H9 (cell line): ENCODE data around the gene AP1B1. TPM values are rescaled to one million over a fixed set of nuclear protein-coding genes. Genes with fewer than 3 reads are reported as not detected.

Experiments
- DNase-seq: peaks from one replicate; pipeline ENCODE4 v3.0.0-alpha.2; 2017
- H2AFZ ChIP-seq: one replicate; pipeline ENCODE4 v1.6.1; 2013; ENCODE audit warnings: mild to moderate bottlenecking, low read length, control low read depth, moderate library complexity
- H2AK5ac ChIP-seq: 2 replicates; pipeline ENCODE4 v1.6.1; 2013; ENCODE audit warnings: low read length, control low read depth, mixed read lengths; ENCODE audit not compliant: insufficient read length
- H2BK120ac ChIP-seq: one replicate; pipeline ENCODE4 v1.6.1; 2013; ENCODE audit warnings: low read depth, mild to moderate bottlenecking, low read length, control low read depth, inconsistent platforms; ENCODE audit not compliant: poor library complexity, severe bottlenecking
- H2BK12ac ChIP-seq: 2 replicates; pipeline ENCODE4 v1.6.1; 2013; ENCODE audit warnings: low read length, control low read depth, mixed read lengths, low read depth; ENCODE audit not compliant: insufficient read length
- H2BK15ac ChIP-seq: 2 replicates; pipeline ENCODE4 v1.6.1; 2013; ENCODE audit warnings: low read depth, low read length, control low read depth
- H2BK20ac ChIP-seq: one replicate; pipeline ENCODE4 v1.6.1; 2013; ENCODE audit warnings: low read depth, mild to moderate bottlenecking, low read length, control low read depth, inconsistent platforms; ENCODE audit not compliant: poor library complexity, severe bottlenecking
- H2BK5ac ChIP-seq: 2 replicates; pipeline ENCODE4 v1.6.1; 2013; ENCODE audit warnings: low read length, control low read depth, mixed read lengths; ENCODE audit not compliant: insufficient read length
- H3K14ac ChIP-seq: 2 replicates; pipeline ENCODE4 v1.6.1; 2013; ENCODE audit warnings: low read length, control low read depth; ENCODE audit not compliant: insufficient read depth
- H3K18ac ChIP-seq: 2 replicates; pipeline ENCODE4 v1.6.1; 2013; ENCODE audit warnings: low read depth, mild to moderate bottlenecking, mixed read lengths, low read length, control low read depth; ENCODE audit not compliant: insufficient read length
- H3K23ac ChIP-seq: 2 replicates; pipeline ENCODE4 v1.6.1; 2013; ENCODE audit warnings: low read length, control low read depth, mixed read lengths, low read depth; ENCODE audit not compliant: insufficient read length
- H3K23me2 ChIP-seq: 2 replicates; pipeline ENCODE4 v1.6.1; 2013; ENCODE audit warnings: low read depth, mild to moderate bottlenecking, mixed read lengths, low read length, control low read depth; ENCODE audit not compliant: insufficient read length, poor library complexity, severe bottlenecking
- H3K27ac ChIP-seq: 2 replicates; pipeline ENCODE4 v1.5.1; 2013; ENCODE audit warnings: low read length, control low read depth, mixed read lengths, low read depth; ENCODE audit not compliant: insufficient read length
- H3K27me3 ChIP-seq: 2 replicates; pipeline ENCODE4 v1.6.1; 2013; ENCODE audit warnings: low read length, control low read depth, inconsistent platforms; ENCODE audit not compliant: insufficient read depth
- H3K4ac ChIP-seq: 2 replicates; pipeline ENCODE4 v1.6.1; 2013; ENCODE audit warnings: low read depth, mild to moderate bottlenecking, control low read depth, inconsistent platforms, low read length, moderate library complexity
- H3K4me1 ChIP-seq: 2 replicates; pipeline ENCODE4 v1.6.1; 2013; ENCODE audit warnings: low read length, control low read depth, inconsistent platforms; ENCODE audit not compliant: insufficient read depth
- H3K4me2 ChIP-seq: 2 replicates; pipeline ENCODE4 v1.6.1; 2013; ENCODE audit warnings: low read length, control low read depth, mixed read lengths; ENCODE audit not compliant: insufficient read length, insufficient read depth
- H3K56ac ChIP-seq: 2 replicates; pipeline ENCODE4 v1.6.1; 2013; ENCODE audit warnings: low read depth, mild to moderate bottlenecking, mixed read lengths, low read length, control low read depth; ENCODE audit not compliant: insufficient read length
- H3K79me1 ChIP-seq: 2 replicates; pipeline ENCODE4 v1.6.1; 2013; ENCODE audit warnings: low read depth, mild to moderate bottlenecking, moderate library complexity, low read length, control low read depth, inconsistent platforms; ENCODE audit not compliant: insufficient read depth, poor library complexity, severe bottlenecking
- H3K79me2 ChIP-seq: 2 replicates; pipeline ENCODE4 v1.6.1; 2013; ENCODE audit warnings: low read length, control low read depth, inconsistent platforms; ENCODE audit not compliant: insufficient read depth
- H3K9ac ChIP-seq: 2 replicates; pipeline ENCODE4 v1.6.1; 2013; ENCODE audit warnings: low read length, control low read depth, mixed read lengths; ENCODE audit not compliant: insufficient read length; ENCODE audit errors: extremely low read depth
- H3K9me3 ChIP-seq: one replicate; pipeline ENCODE4 v1.6.1; 2013; ENCODE audit warnings: low read depth, low read length, inconsistent platforms; ENCODE audit not compliant: control insufficient read depth
- H3T11ph ChIP-seq: one replicate; pipeline ENCODE4 v1.6.1; 2013; ENCODE audit warnings: mild to moderate bottlenecking, low read length, control low read depth, inconsistent platforms
- H4K20me1 ChIP-seq: one replicate; pipeline ENCODE4 v1.6.1; 2013; ENCODE audit not compliant: control insufficient read depth, insufficient read length, insufficient read depth
- H4K5ac ChIP-seq: 2 replicates; pipeline ENCODE4 v1.6.1; 2013; ENCODE audit warnings: low read depth, mild to moderate bottlenecking, mixed read lengths, low read length, control low read depth; ENCODE audit not compliant: insufficient read length
- H4K8ac ChIP-seq: replicated peaks from 2 replicates; pipeline ENCODE4 v1.6.1; 2013; ENCODE audit warnings: low read length, control low read depth, mixed read lengths, low read depth; ENCODE audit not compliant: insufficient read length
- H4K91ac ChIP-seq: 2 replicates; pipeline ENCODE4 v1.6.1; 2013; ENCODE audit warnings: low read depth, mild to moderate bottlenecking, moderate library complexity, mixed read lengths, low read length, control low read depth; ENCODE audit not compliant: insufficient read length
- H3K27ac Mint-ChIP-seq, 3 experiments: 2 replicates in 2 of 3; 3 replicates in 1 of 3; pipeline ENCODE4 v1.8.0; 2020 to 2021; ENCODE audit warnings: mixed read lengths in 3 of 3, mild to moderate bottlenecking in 1 of 3, moderate library complexity in 1 of 3
- H3K27me3 Mint-ChIP-seq: 2 replicates; pipeline ENCODE4 v1.8.0; 2021; ENCODE audit warnings: low read depth, mild to moderate bottlenecking, moderate library complexity, mixed read lengths
- H3K36me3 Mint-ChIP-seq, 3 experiments: 2 replicates in 2 of 3; 3 replicates in 1 of 3; pipeline ENCODE4 v1.8.0; 2020 to 2021; ENCODE audit warnings: low read depth in 3 of 3, mixed read lengths in 3 of 3; ENCODE audit not compliant: insufficient read depth in 1 of 3
- H3K4me1 Mint-ChIP-seq, 2 experiments: 2 replicates each; pipeline ENCODE4 v1.8.0; 2020; ENCODE audit warnings: mixed read lengths in 2 of 2
- H3K4me3 Mint-ChIP-seq, 2 experiments: 2 replicates in 1 of 2; 3 replicates in 1 of 2; pipeline ENCODE4 v1.8.0; 2020 to 2021; ENCODE audit warnings: mild to moderate bottlenecking in 2 of 2, mixed read lengths in 2 of 2, moderate library complexity in 1 of 2
- H3K9me3 Mint-ChIP-seq, 2 experiments: 2 replicates in 1 of 2; 3 replicates in 1 of 2; pipeline ENCODE4 v1.8.0; 2020; ENCODE audit warnings: mild to moderate bottlenecking in 2 of 2, mixed read lengths in 2 of 2, moderate library complexity in 1 of 2
- WGBS: extraction: QIAGEN DNeasy Blood & Tissue Kit; methylation state at CpG from one replicate; pipeline ENCODE4 v1.1.7; 2013; ENCODE audit warnings: missing lambda C conversion rate, low lambda C conversion rate, mixed read lengths; ENCODE audit not compliant: insufficient read length; ENCODE audit errors: extremely low coverage; 5-methylcytosine and 5-hydroxymethylcytosine counted together
- total RNA-seq: library from RNA; stranded (reverse); gene quantifications from 2 replicates; pipeline ENCODE4 v1.2.1, GENCODE V29; 2021
- TF ChIP-seq, protein P1 (sequence below): fragments of 200-600 bp; sonication (generic); conservative IDR thresholded peaks from 3 replicates; pipeline ENCODE4 v1.8.0; 2021; ENCODE audit warnings: antibody characterized with exemption, mild to moderate bottlenecking

Gene AP1B1
- total RNA-seq, 1 experiment from 2014 or later, result 64.0 TPM

DNA sequence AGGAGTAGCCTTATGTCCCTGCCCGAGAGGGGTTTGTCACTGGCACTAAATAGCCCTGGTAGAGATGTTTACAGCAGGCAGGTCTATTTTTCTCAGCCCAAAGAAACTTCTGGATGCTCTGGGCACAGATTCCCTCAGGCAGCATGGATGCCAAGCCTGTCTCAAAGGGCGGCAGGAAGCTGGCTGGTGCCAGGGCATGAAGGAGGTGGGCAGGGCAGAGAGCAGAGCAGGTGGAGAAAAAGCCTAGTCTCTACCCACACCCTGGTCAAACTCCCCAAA lies 86.0 kb downstream of the AP1B1 start:
- Histone ChIP-seq H3K27ac (no peak overlapping the region), H2BK20ac (no peak overlapping the region), H3K4me2 (no peak overlapping the region), H3K9ac (no peak overlapping the region), H4K20me1 (no peaks in the 10 kb centered on the region), H4K91ac (no peak overlapping the region), H3K27me3 (no peaks in the 10 kb centered on the region), H2AFZ (no peak overlapping the region), H2BK5ac (no peak overlapping the region), H4K5ac (no peak overlapping the region), H4K8ac (no peak overlapping the region), H3K23ac (no peak overlapping the region), H3T11ph (no peak overlapping the region), H2BK120ac (no peak overlapping the region), H3K14ac (no peak overlapping the region), H3K9me3 (no peaks in the 10 kb centered on the region), H3K79me1 (no peaks in the 10 kb centered on the region), H3K18ac (no peak overlapping the region), H2BK15ac (no peak overlapping the region), H2BK12ac (no peak overlapping the region), H3K4me1 (no peaks in the 10 kb centered on the region), H3K4ac (no peak overlapping the region), H3K56ac (no peak overlapping the region), H3K79me2 (no peaks in the 10 kb centered on the region), H2AK5ac (no peak overlapping the region), H3K23me2 (peaks cover 8% of the 10 kb centered on the region)
- H3K27ac Mint-ChIP-seq, result no peak overlapping the region
- no peak for DNase-seq
- WGBS, result no CpG with 5 or more reads among the region's 2 CpGs
- TF ChIP-seq, protein P1, sequence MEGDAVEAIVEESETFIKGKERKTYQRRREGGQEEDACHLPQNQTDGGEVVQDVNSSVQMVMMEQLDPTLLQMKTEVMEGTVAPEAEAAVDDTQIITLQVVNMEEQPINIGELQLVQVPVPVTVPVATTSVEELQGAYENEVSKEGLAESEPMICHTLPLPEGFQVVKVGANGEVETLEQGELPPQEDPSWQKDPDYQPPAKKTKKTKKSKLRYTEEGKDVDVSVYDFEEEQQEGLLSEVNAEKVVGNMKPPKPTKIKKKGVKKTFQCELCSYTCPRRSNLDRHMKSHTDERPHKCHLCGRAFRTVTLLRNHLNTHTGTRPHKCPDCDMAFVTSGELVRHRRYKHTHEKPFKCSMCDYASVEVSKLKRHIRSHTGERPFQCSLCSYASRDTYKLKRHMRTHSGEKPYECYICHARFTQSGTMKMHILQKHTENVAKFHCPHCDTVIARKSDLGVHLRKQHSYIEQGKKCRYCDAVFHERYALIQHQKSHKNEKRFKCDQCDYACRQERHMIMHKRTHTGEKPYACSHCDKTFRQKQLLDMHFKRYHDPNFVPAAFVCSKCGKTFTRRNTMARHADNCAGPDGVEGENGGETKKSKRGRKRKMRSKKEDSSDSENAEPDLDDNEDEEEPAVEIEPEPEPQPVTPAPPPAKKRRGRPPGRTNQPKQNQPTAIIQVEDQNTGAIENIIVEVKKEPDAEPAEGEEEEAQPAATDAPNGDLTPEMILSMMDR, result no peak
- H3K4me1 Mint-ChIP-seq, result peaks cover 18 to 21% of the 10 kb centered on the region in 2 experiments
- no peak overlapping the region for H3K4me3 Mint-ChIP-seq
- H3K36me3 Mint-ChIP-seq, result peaks cover 24 to 41% (median 26%) of the 10 kb centered on the region in 3 experiments; a peak in 6 of 7 replicates
- peaks cover 3% of the 10 kb centered on the region for H3K27me3 Mint-ChIP-seq
- H3K9me3 Mint-ChIP-seq, result peaks cover 0 to 3% of the 10 kb centered on the region in 2 experiments; a peak in 2 of 5 replicates
